H1 (cell line): ENCODE data around the gene PML. TPM values are rescaled to one million over a fixed set of nuclear protein-coding genes. Genes with fewer than 3 reads are reported as not detected.

Experiments used
- CTCF ChIA-PET: fragments of 300-600 bp; sonication (Branson Sonifier 250); formaldehyde crosslinking; loops from one replicate; lab custom pipeline; 2021; ENCODE audit not compliant: partially characterized antibody; lab: Charles Lee
- POLR2A ChIA-PET: fragments of 300-600 bp; sonication (Branson Sonifier 250); formaldehyde crosslinking; loops from one replicate; lab custom pipeline; 2021; ENCODE audit warnings: inconsistent platforms; ENCODE audit not compliant: partially characterized antibody; lab: Charles Lee
- DNase-seq, 2 experiments: peaks; one replicate each; pipeline versions ENCODE4 v3.0.0 to v3.0.0-alpha.2; 2010 to 2022; ENCODE audit warnings: low spot score in 2 of 2, low read depth in 1 of 2, mixed read lengths in 1 of 2
- FAIRE-seq: peaks from 2 replicates; lab custom pipeline; 2011; peaks lifted over from hg19 to GRCh38; lab: Jason Lieb, UNC
- H2AFZ ChIP-seq: 2 replicates; pipeline ENCODE4 v1.8.1; 2012; ENCODE audit warnings: low read length, inconsistent platforms
- H2AK5ac ChIP-seq: 2 replicates; pipeline ENCODE4 v1.6.1; 2013; ENCODE audit warnings: low read depth, low read length
- H2BK120ac ChIP-seq: replicated peaks from 2 replicates; pipeline ENCODE3; 2013; ENCODE audit warnings: low read depth, low read length, inconsistent platforms
- H2BK12ac ChIP-seq: 2 replicates; pipeline ENCODE4 v1.6.1; 2013; ENCODE audit warnings: low read depth, low read length
- H2BK15ac ChIP-seq: 2 replicates; pipeline ENCODE4 v1.6.1; 2013; ENCODE audit warnings: low read length
- H2BK20ac ChIP-seq: 2 replicates; pipeline ENCODE4 v1.6.1; 2013; ENCODE audit warnings: low read length
- H2BK5ac ChIP-seq: 2 replicates; pipeline ENCODE4 v1.6.1; 2013; ENCODE audit warnings: low read depth, low read length
- H3K14ac ChIP-seq: 2 replicates; pipeline ENCODE4 v1.6.1; 2013; ENCODE audit warnings: inconsistent platforms; ENCODE audit not compliant: insufficient read length
- H3K18ac ChIP-seq: 2 replicates; pipeline ENCODE4 v1.6.1; 2013; ENCODE audit warnings: low read length; ENCODE audit errors: extremely low read depth
- H3K23ac ChIP-seq: 2 replicates; pipeline ENCODE4 v1.6.1; 2013; ENCODE audit warnings: inconsistent platforms; ENCODE audit not compliant: insufficient read length
- H3K23me2 ChIP-seq: 2 replicates; pipeline ENCODE4 v1.6.1; 2013; ENCODE audit warnings: low read depth, low read length
- H3K27ac ChIP-seq: 2 replicates; pipeline ENCODE4 v1.6.1; 2011; ENCODE audit warnings: low read depth, low read length, inconsistent platforms
- H3K27me3 ChIP-seq, 4 experiments: replicated peaks in 1 of 4; 1 replicate in 1 of 4; 2 replicates in 3 of 4; pipeline versions ENCODE4 v1.6.1 to v1.8.1; 2011 to 2013; ENCODE audit warnings: low read length in 3 of 4, mild to moderate bottlenecking in 3 of 4, inconsistent platforms in 2 of 4, mixed read lengths in 2 of 4, moderate library complexity in 1 of 4; ENCODE audit not compliant: control insufficient read depth in 3 of 4, insufficient read depth in 3 of 4; ENCODE audit errors: extremely low read depth in 1 of 4
- H3K36me3 ChIP-seq, 4 experiments: 2 replicates each; pipeline versions ENCODE4 v1.6.1 to v1.8.1; 2011 to 2013; ENCODE audit warnings: mild to moderate bottlenecking in 4 of 4, low read length in 3 of 4, moderate library complexity in 2 of 4, control low read depth in 1 of 4, inconsistent platforms in 1 of 4; ENCODE audit not compliant: insufficient read depth in 4 of 4, control insufficient read depth in 2 of 4
- H3K4ac ChIP-seq: replicated peaks from 2 replicates; pipeline ENCODE3; 2013; ENCODE audit warnings: low read length, low read depth, mixed read lengths, inconsistent platforms; ENCODE audit not compliant: insufficient read length
- H3K4me1 ChIP-seq, 4 experiments: replicated peaks in 1 of 4; 1 replicate in 1 of 4; 2 replicates in 3 of 4; pipeline versions ENCODE4 v1.6.1 to v1.8.1; 2011 to 2013; ENCODE audit warnings: low read length in 3 of 4, inconsistent platforms in 2 of 4, mixed read lengths in 1 of 4; ENCODE audit not compliant: insufficient read depth in 4 of 4, control insufficient read depth in 3 of 4
- H3K4me2 ChIP-seq, 2 experiments: 2 replicates each; pipeline versions ENCODE4 v1.6.1 to v1.8.1; 2011 to 2013; ENCODE audit warnings: low read depth in 2 of 2, low read length in 2 of 2, control low read depth in 1 of 2, inconsistent platforms in 1 of 2, mild to moderate bottlenecking in 1 of 2; ENCODE audit not compliant: insufficient read depth in 1 of 2
- H3K4me3 ChIP-seq, 4 experiments: fragments of 200-600, 300-600 bp in 1 of 4; sonication (generic), shearing (Covaris generic), sonication (Bioruptor Twin) in 1 of 4; 2 replicates each; pipeline versions ENCODE4 v1.5.1 to v1.8.1; 2011 to 2016; ENCODE audit warnings: low read length in 4 of 4, low read depth in 3 of 4, control low read depth in 2 of 4, inconsistent platforms in 2 of 4, mild to moderate bottlenecking in 2 of 4, mixed read lengths in 1 of 4, moderate library complexity in 1 of 4; ENCODE audit not compliant: insufficient read depth in 2 of 4; ENCODE audit errors: extremely low read depth in 1 of 4
- H3K56ac ChIP-seq: replicated peaks from 2 replicates; pipeline ENCODE3; 2013; ENCODE audit warnings: low read depth, mild to moderate bottlenecking, mixed read lengths, low read length, inconsistent platforms; ENCODE audit not compliant: insufficient read length
- H3K79me1 ChIP-seq: 2 replicates; pipeline ENCODE4 v1.6.1; 2013; ENCODE audit warnings: low read depth, low read length, control low read depth
- H3K79me2 ChIP-seq, 2 experiments: 2 replicates each; pipeline versions ENCODE4 v1.6.1 to v1.8.1; 2012 to 2013; ENCODE audit warnings: low read length in 2 of 2, mild to moderate bottlenecking in 2 of 2, inconsistent platforms in 1 of 2; ENCODE audit not compliant: insufficient read depth in 2 of 2, control insufficient read depth in 1 of 2
- H3K9ac ChIP-seq, 4 experiments: replicated peaks in 1 of 4; 1 replicate in 1 of 4; 2 replicates in 3 of 4; pipeline versions ENCODE4 v1.6.1 to v1.8.1; 2011 to 2013; ENCODE audit warnings: low read depth in 3 of 4, low read length in 3 of 4, control low read depth in 2 of 4, mild to moderate bottlenecking in 2 of 4, moderate library complexity in 2 of 4, inconsistent platforms in 1 of 4; ENCODE audit errors: extremely low read depth in 1 of 4
- H3K9me3 ChIP-seq, 2 experiments: 2 replicates each; pipeline versions ENCODE4 v1.6.1 to v1.8.1; 2012 to 2013; ENCODE audit warnings: mild to moderate bottlenecking in 2 of 2, moderate library complexity in 2 of 2, control low read depth in 1 of 2, inconsistent platforms in 1 of 2, low read depth in 1 of 2, low read length in 1 of 2, mixed read lengths in 1 of 2; ENCODE audit not compliant: insufficient read depth in 2 of 2
- H4K20me1 ChIP-seq, 2 experiments: replicated peaks in 1 of 2; 2 replicates each; pipeline versions ENCODE3 to v1.8.1; 2011 to 2013; ENCODE audit warnings: inconsistent platforms in 2 of 2, low read length in 2 of 2, mild to moderate bottlenecking in 1 of 2; ENCODE audit not compliant: insufficient read depth in 2 of 2, control insufficient read depth in 1 of 2
- H4K5ac ChIP-seq: 2 replicates; pipeline ENCODE4 v1.6.1; 2013; ENCODE audit warnings: low read length, low read depth, mixed read lengths, inconsistent platforms; ENCODE audit not compliant: insufficient read length
- H4K8ac ChIP-seq: 2 replicates; pipeline ENCODE4 v1.8.0; 2013; ENCODE audit warnings: mild to moderate bottlenecking, moderate library complexity, low read length, inconsistent platforms; ENCODE audit not compliant: insufficient read depth; ENCODE audit errors: extremely low read depth
- H4K91ac ChIP-seq: replicated peaks from 2 replicates; pipeline ENCODE3; 2013; ENCODE audit warnings: low read length, mixed read lengths, inconsistent platforms; ENCODE audit not compliant: insufficient read length
- ASH2L ChIP-seq: fragments of 200-600, 300-600 bp; sonication (generic); IDR thresholded peaks from one replicate; pipeline ENCODE4 v1.7.1; 2017; ENCODE audit warnings: low read length
- BRCA1 ChIP-seq: IDR thresholded peaks from 2 replicates; pipeline ENCODE4 v1.6.1; 2012; ENCODE audit warnings: low read depth, low read length, improper control_type of control experiment
- CBX8 ChIP-seq: fragments of 300-800, 300-1000 bp; sonication (generic); IDR thresholded peaks from 2 replicates; pipeline ENCODE4 v1.7.1; 2016; ENCODE audit warnings: low read depth, low read length, borderline replicate concordance
- CHD2 ChIP-seq: IDR thresholded peaks from 2 replicates; pipeline ENCODE4 v1.6.1; 2012; ENCODE audit warnings: low read length, improper control_type of control experiment
- CREB1 ChIP-seq: IDR thresholded peaks from 2 replicates; pipeline ENCODE4 v1.6.1; 2012; ENCODE audit warnings: inconsistent platforms
- CTBP2 ChIP-seq: IDR thresholded peaks from 2 replicates; pipeline ENCODE4 v1.7.0; 2011; ENCODE audit warnings: borderline replicate concordance, mild to moderate bottlenecking, moderate library complexity, mixed read lengths, low read length; ENCODE audit not compliant: insufficient read depth, insufficient read length
- EP300 ChIP-seq, 2 experiments: IDR thresholded peaks; 1 replicate in 1 of 2; 2 replicates in 1 of 2; pipeline ENCODE4 v1.6.1; 2011 to 2012; ENCODE audit warnings: low read depth in 2 of 2, low read length in 2 of 2, mild to moderate bottlenecking in 2 of 2, borderline replicate concordance in 1 of 2, inconsistent platforms in 1 of 2, moderate library complexity in 1 of 2
- FOSL1 ChIP-seq: IDR thresholded peaks from 2 replicates; pipeline ENCODE4 v1.6.1; 2011; ENCODE audit warnings: mild to moderate bottlenecking, low read depth, low read length, moderate library complexity; ENCODE audit not compliant: insufficient read depth
- GTF2F1 ChIP-seq: IDR thresholded peaks from 2 replicates; pipeline ENCODE4 v1.6.1; 2012; ENCODE audit warnings: low read depth, low read length, improper control_type of control experiment, borderline replicate concordance
- HDAC2 ChIP-seq, 2 experiments: fragments of 300-600 bp in 1 of 2; sonication (generic) in 1 of 2; IDR thresholded peaks; 2 replicates each; pipeline ENCODE4 v1.6.1; 2011 to 2012; ENCODE audit warnings: low read depth in 2 of 2, low read length in 2 of 2, mild to moderate bottlenecking in 2 of 2, moderate library complexity in 2 of 2, borderline replicate concordance in 1 of 2, inconsistent platforms in 1 of 2
- POLR2AphosphoS5 ChIP-seq: IDR thresholded peaks from 2 replicates; pipeline ENCODE4 v1.6.1; 2011; ENCODE audit warnings: low read depth, low read length
- RFX5 ChIP-seq: IDR thresholded peaks from 2 replicates; pipeline ENCODE4 v1.6.1; 2011; ENCODE audit warnings: low read depth, low read length, improper control_type of control experiment, borderline replicate concordance
- TCF12 ChIP-seq: IDR thresholded peaks from 2 replicates; pipeline ENCODE4 v1.6.1; 2011; ENCODE audit warnings: low read depth, mild to moderate bottlenecking, low read length
- WGBS, 2 experiments: shearing (Covaris generic) in 1 of 2; methylation state at CpG; one replicate each; pipeline versions ENCODE4 v1.1.6 to v1.1.7; 2013 to 2015; ENCODE audit warnings: low lambda C conversion rate in 2 of 2, mixed read lengths in 2 of 2, inconsistent platforms in 1 of 2, low coverage in 1 of 2, missing lambda C conversion rate in 1 of 2; ENCODE audit not compliant: insufficient replicate concordance in 2 of 2, insufficient coverage in 1 of 2, insufficient read length in 1 of 2; ENCODE audit errors: extremely low coverage in 1 of 2, missing lambda C conversion rate in 1 of 2; 5-methylcytosine and 5-hydroxymethylcytosine counted together
- polyA plus RNA-seq, 7 experiments: library from polyadenylated mRNA; depleted of rRNA in 3 of 7; stranded (reverse) in 5 of 7; unstranded in 2 of 7; fragments of >200 nt in 5 of 7; fragments of 200-250 nt in 2 of 7; gene quantifications; 1 replicate in 5 of 7; 2 replicates in 1 of 7; 4 replicates in 1 of 7; pipeline versions ENCODE4 v1.2.1 to v1.2.3, GENCODE V29; 2011 to 2013; ENCODE audit warnings: missing spikeins in 2 of 7, mixed read lengths in 2 of 7
- total RNA-seq: library from RNA; stranded (reverse); fragmentation: NEBNext Ultra II Directional; extraction: Animal tissue kit (Norgen Biotek cat#: 25700); gene quantifications from 2 replicates; pipeline ENCODE4 v1.2.1, GENCODE V29; 2021

Gene PML
- total and polyA plus RNA-seq, 2 of the 8 experiments (the other 6 are each of a cell fraction or from before 2014, with no cell fraction given) = 14.9 to 30.3 TPM

- H3K4me2 ChIP-seq = no peak overlapping the region
- H3K14ac ChIP-seq = no peak overlapping the region
- H3K23ac ChIP-seq = no peak overlapping the region
- FAIRE-seq (no peak), DNase-seq (no peak)
- H3K36me3 ChIP-seq = peaks cover 0 to 11% (median 5%) of the 10 kb centered on the region in 4 experiments; a peak in 6 of 8 replicates
- H2AFZ ChIP-seq = no peak overlapping the region
- H4K91ac ChIP-seq = no peak overlapping the region
- no peak overlapping the region for H4K8ac ChIP-seq
- no peak overlapping the region for H3K4ac ChIP-seq
- no peaks in the 10 kb centered on the region for H3K27me3 ChIP-seq
- H4K5ac ChIP-seq = no peak overlapping the region
- H2BK15ac ChIP-seq = no peak overlapping the region
- no peak overlapping the region for H2AK5ac ChIP-seq
- no peak overlapping the region for H2BK20ac ChIP-seq
- H2BK5ac ChIP-seq = peak overlapping the region; percentile 40; the same call in 1 of the 2 replicates
- H2BK12ac ChIP-seq = no peak overlapping the region
- H4K20me1 ChIP-seq = peaks cover 0 to 5% of the 10 kb centered on the region in 2 experiments
- no peak overlapping the region for H3K18ac ChIP-seq
- no peaks in the 10 kb centered on the region for H3K79me2 ChIP-seq
- H3K4me1 ChIP-seq = no peaks in the 10 kb centered on the region
- no peak overlapping the region for H3K9ac ChIP-seq
- H3K79me1 ChIP-seq = no peaks in the 10 kb centered on the region
- H3K56ac ChIP-seq = no peak overlapping the region
- no peaks in the 10 kb centered on the region for H3K9me3 ChIP-seq
- H3K27ac ChIP-seq = no peak overlapping the region
- ChIA-PET POLR2A (no interaction called here), CTCF (interaction anchor here (1.1 to 4.5 kb wide), 5 partner anchors 15 to 58 kb away, joined by 3 to 32 read pairs (median 6); partner anchors contain the start of gene PML)
- TF ChIP-seq CTBP2 (no peak), POLR2AphosphoS5 (no peak), RFX5 (no peak), CREB1 (no peak), HDAC2 (IDR thresholded peaks at IDR 0.05; ENCODE audit: borderline replicate concordance in 1 of 2, low read depth in 2 of 2, low read length in 2 of 2) (no peak), CHD2 (no peak), TCF12 (no peak), CBX8 (no peak), BRCA1 (no peak), GTF2F1 (no peak), FOSL1 (no peak), EP300 (IDR thresholded peaks at IDR 0.05; ENCODE audit: borderline replicate concordance in 1 of 2, low read depth in 2 of 2, low read length in 2 of 2) (no peak), ASH2L (no peak)
- no peaks in the 10 kb centered on the region for H3K23me2 ChIP-seq
- no peak overlapping the region for H2BK120ac ChIP-seq
- no peak overlapping the region for H3K4me3 ChIP-seq
- WGBS, 2 experiments = 97% methylated on average over 66 of the region's 66 CpGs; no CpG with 5 or more reads in 1 of the 2 experiments
These were observed 28.4 kb downstream of the PML start for GRCh38 chr15:74022706-74023470.
